ENCODE results near the gene PRR13.
"Not testable (repeated sequence)": the region's sequence is repeated elsewhere in the genome, so short reads cannot be mapped to it uniquely, and the experiment has no call there.

The PRR13 gene

GRCh38 chr12:53478865-53479264, 37.3 kb downstream of the PRR13 start:
- Histone ChIP-seq H3K9me3 (ENCODE audit: control insufficient read depth, low read depth, low read length) (no peaks in the 10 kb centered on the region), H3K9ac (ENCODE audit: low read length) (no peak overlapping the region), H3K36me3 (ENCODE audit: control insufficient read depth, low read depth, low read length) (peaks cover 79% of the 10 kb centered on the region), H3K27ac (ENCODE audit: low read length) (no peak overlapping the region), H3K27me3 (ENCODE audit: control insufficient read depth, insufficient read depth, low read length) (no peaks in the 10 kb centered on the region), H3K4me3 (ENCODE audit: low read length) (no peak overlapping the region), H3K4me1 (ENCODE audit: control insufficient read depth, low read depth, low read length) (no peaks in the 10 kb centered on the region)

- no peak overlapping the region for H3K27ac ChIP-seq (ENCODE audit: low read length)
- no peak overlapping the region for H3K4me3 ChIP-seq (ENCODE audit: low read length)
- no peaks in the 10 kb centered on the region for H3K4me1 ChIP-seq (ENCODE audit: control insufficient read depth, low read depth, low read length)
- no peaks in the 10 kb centered on the region for H3K9me3 ChIP-seq (ENCODE audit: control insufficient read depth, low read depth, low read length)
- H3K36me3 ChIP-seq (ENCODE audit: control insufficient read depth, low read depth, low read length) = peaks cover 79% of the 10 kb centered on the region
- H3K27me3 ChIP-seq (ENCODE audit: control insufficient read depth, insufficient read depth, low read length) = no peaks in the 10 kb centered on the region
- no peak overlapping the region for H3K9ac ChIP-seq (ENCODE audit: low read length)
Measured at GRCh38 chr12:53479331-53479730, 37.8 kb downstream of the PRR13 start.

- no peaks in the 10 kb centered on the region for H3K4me1 ChIP-seq (ENCODE audit: control insufficient read depth, low read depth, low read length)
- no peaks in the 10 kb centered on the region for H3K27me3 ChIP-seq (ENCODE audit: control insufficient read depth, insufficient read depth, low read length)
- no peaks in the 10 kb centered on the region for H3K9me3 ChIP-seq (ENCODE audit: control insufficient read depth, low read depth, low read length)
- peaks cover 79% of the 10 kb centered on the region for H3K36me3 ChIP-seq (ENCODE audit: control insufficient read depth, low read depth, low read length)
- no peak overlapping the region for H3K27ac ChIP-seq (ENCODE audit: low read length)
- H3K9ac ChIP-seq (ENCODE audit: low read length) = no peak overlapping the region
- H3K4me3 ChIP-seq (ENCODE audit: low read length) = no peak overlapping the region
Measured at GRCh38 chr12:53480491-53481442, 39.2 kb downstream of the PRR13 start.

GRCh38 chr12:53481458-53481857, 39.9 kb downstream of the PRR13 start:
- H3K27ac ChIP-seq (ENCODE audit: low read length); H3K4me3 ChIP-seq (ENCODE audit: low read length); H3K27me3 ChIP-seq (ENCODE audit: control insufficient read depth, insufficient read depth, low read length); H3K9me3 ChIP-seq (ENCODE audit: control insufficient read depth, low read depth, low read length); H3K4me1 ChIP-seq (ENCODE audit: control insufficient read depth, low read depth, low read length); H3K9ac ChIP-seq (ENCODE audit: low read length): not testable (repeated sequence)
- peaks cover 75% of the 10 kb centered on the region for H3K36me3 ChIP-seq (ENCODE audit: control insufficient read depth, low read depth, low read length)

GRCh38 chr12:53481939-53482586, 40.5 kb downstream of the PRR13 start:
- Histone ChIP-seq H3K27me3 (ENCODE audit: control insufficient read depth, insufficient read depth, low read length) (no peaks in the 10 kb centered on the region), H3K4me1 (ENCODE audit: control insufficient read depth, low read depth, low read length) (no peaks in the 10 kb centered on the region), H3K4me3 (ENCODE audit: low read length) (no peak overlapping the region), H3K36me3 (ENCODE audit: control insufficient read depth, low read depth, low read length) (peaks cover 68% of the 10 kb centered on the region), H3K27ac (ENCODE audit: low read length) (no peak overlapping the region), H3K9me3 (ENCODE audit: control insufficient read depth, low read depth, low read length) (no peaks in the 10 kb centered on the region), H3K9ac (ENCODE audit: low read length) (no peak overlapping the region)

GRCh38 chr12:53482626-53483168, 41.2 kb downstream of the PRR13 start:
- H3K9ac ChIP-seq (ENCODE audit: low read length) = no peak overlapping the region
- H3K36me3 ChIP-seq (ENCODE audit: control insufficient read depth, low read depth, low read length) = peaks cover 64% of the 10 kb centered on the region
- H3K27ac ChIP-seq (ENCODE audit: low read length) = no peak overlapping the region
- H3K4me1 ChIP-seq (ENCODE audit: control insufficient read depth, low read depth, low read length) = no peaks in the 10 kb centered on the region
- no peaks in the 10 kb centered on the region for H3K9me3 ChIP-seq (ENCODE audit: control insufficient read depth, low read depth, low read length)
- no peak overlapping the region for H3K4me3 ChIP-seq (ENCODE audit: low read length)
- no peaks in the 10 kb centered on the region for H3K27me3 ChIP-seq (ENCODE audit: control insufficient read depth, insufficient read depth, low read length)

- H3K27me3 ChIP-seq (ENCODE audit: control insufficient read depth, insufficient read depth, low read length) = no peaks in the 10 kb centered on the region
- peaks cover 57% of the 10 kb centered on the region for H3K36me3 ChIP-seq (ENCODE audit: control insufficient read depth, low read depth, low read length)
- H3K4me3 ChIP-seq (ENCODE audit: low read length) = no peak overlapping the region
- no peaks in the 10 kb centered on the region for H3K4me1 ChIP-seq (ENCODE audit: control insufficient read depth, low read depth, low read length)
- no peak overlapping the region for H3K27ac ChIP-seq (ENCODE audit: low read length)
- no peak overlapping the region for H3K9ac ChIP-seq (ENCODE audit: low read length)
- H3K9me3 ChIP-seq (ENCODE audit: control insufficient read depth, low read depth, low read length) = no peaks in the 10 kb centered on the region
Measured at GRCh38 chr12:53483225-53483978, 41.9 kb downstream of the PRR13 start.

- H3K4me1 ChIP-seq (ENCODE audit: control insufficient read depth, low read depth, low read length) = no peaks in the 10 kb centered on the region
- H3K9me3 ChIP-seq (ENCODE audit: control insufficient read depth, low read depth, low read length) = no peaks in the 10 kb centered on the region
- no peak overlapping the region for H3K4me3 ChIP-seq (ENCODE audit: low read length)
- no peak overlapping the region for H3K27ac ChIP-seq (ENCODE audit: low read length)
- H3K9ac ChIP-seq (ENCODE audit: low read length) = no peak overlapping the region
- peaks cover 51% of the 10 kb centered on the region for H3K36me3 ChIP-seq (ENCODE audit: control insufficient read depth, low read depth, low read length)
- H3K27me3 ChIP-seq (ENCODE audit: control insufficient read depth, insufficient read depth, low read length) = no peaks in the 10 kb centered on the region
Measured at GRCh38 chr12:53483979-53484377, 42.4 kb downstream of the PRR13 start.

- no peaks in the 10 kb centered on the region for H3K9me3 ChIP-seq (ENCODE audit: control insufficient read depth, low read depth, low read length)
- no peaks in the 10 kb centered on the region for H3K4me1 ChIP-seq (ENCODE audit: control insufficient read depth, low read depth, low read length)
- no peak overlapping the region for H3K27ac ChIP-seq (ENCODE audit: low read length)
- no peak overlapping the region for H3K4me3 ChIP-seq (ENCODE audit: low read length)
- no peak overlapping the region for H3K9ac ChIP-seq (ENCODE audit: low read length)
- H3K36me3 ChIP-seq (ENCODE audit: control insufficient read depth, low read depth, low read length) = peaks cover 41% of the 10 kb centered on the region
- H3K27me3 ChIP-seq (ENCODE audit: control insufficient read depth, insufficient read depth, low read length) = no peaks in the 10 kb centered on the region
Measured at GRCh38 chr12:53484686-53485575, 43.4 kb downstream of the PRR13 start.

GRCh38 chr12:53485955-53486735, 44.6 kb downstream of the PRR13 start:
- Histone ChIP-seq H3K9ac (ENCODE audit: low read length) (no peak overlapping the region), H3K27ac (ENCODE audit: low read length) (no peak overlapping the region), H3K36me3 (ENCODE audit: control insufficient read depth, low read depth, low read length) (peaks cover 33% of the 10 kb centered on the region)

More at GRCh38 chr12:53485955-53486735, 44.6 kb downstream of the PRR13 start:
- Histone ChIP-seq H3K4me3 (ENCODE audit: low read length) (no peak overlapping the region), H3K9me3 (ENCODE audit: control insufficient read depth, low read depth, low read length) (no peaks in the 10 kb centered on the region), H3K4me1 (ENCODE audit: control insufficient read depth, low read depth, low read length) (no peaks in the 10 kb centered on the region), H3K27me3 (ENCODE audit: control insufficient read depth, insufficient read depth, low read length) (no peaks in the 10 kb centered on the region)
